Cardiac fibroblast (primary cell): ENCODE results near the gene ST6GALNAC6.

Experiments used
- DNase-seq, 2 donors: peaks; one replicate each; pipeline versions ENCODE4 v3.0.0 to v3.0.0-alpha.2; 2010; ENCODE audit warnings: low read depth in 2 of 2
- H3K4me3 ChIP-seq, 2 donors: replicated peaks in 1 of 2; 1 replicate in 1 of 2; 2 replicates in 1 of 2; pipeline ENCODE4 v1.5.1; 2011; ENCODE audit warnings: low read depth in 2 of 2, low read length in 2 of 2, mild to moderate bottlenecking in 2 of 2, moderate library complexity in 1 of 2
- TF ChIP-seq, protein P1 (sequence below): IDR thresholded peaks from one replicate; pipeline ENCODE4 v1.5.1; 2011; ENCODE audit warnings: low read depth, mild to moderate bottlenecking, low read length, inconsistent platforms

The ST6GALNAC6 gene

DNA sequence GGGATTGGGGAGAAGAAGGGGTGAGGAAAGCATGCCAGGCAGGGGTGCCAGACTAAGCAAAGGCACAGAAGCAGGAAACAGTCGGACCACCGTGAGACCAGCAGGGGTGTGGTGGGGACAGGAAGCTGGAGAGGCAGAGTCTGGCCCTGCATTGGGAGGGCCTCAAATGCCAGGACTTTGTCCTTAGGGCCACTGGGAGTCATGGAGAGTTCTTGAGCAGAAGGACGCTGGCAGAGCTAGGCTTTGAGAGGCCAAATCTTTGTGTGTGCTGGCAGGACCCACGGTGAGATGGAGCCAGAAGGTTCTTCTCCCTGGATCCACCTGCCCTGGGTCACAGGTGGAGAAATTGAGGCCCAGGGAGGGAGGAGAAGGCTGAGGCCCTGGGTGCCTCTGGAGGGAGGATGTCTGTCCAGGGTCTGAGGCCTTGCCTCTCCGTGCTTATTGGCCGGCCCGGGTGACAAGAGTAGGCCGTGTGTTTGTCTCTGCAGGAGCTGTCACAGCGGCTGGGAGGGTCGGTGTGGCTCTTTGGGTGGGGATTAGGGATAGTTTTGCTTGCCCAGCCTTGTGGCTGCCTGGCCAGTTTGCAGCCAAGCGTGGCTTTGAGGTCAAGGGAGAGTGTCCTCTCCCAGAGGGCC lies 43.2 kb downstream of the ST6GALNAC6 start:
- TF ChIP-seq, protein P1, sequence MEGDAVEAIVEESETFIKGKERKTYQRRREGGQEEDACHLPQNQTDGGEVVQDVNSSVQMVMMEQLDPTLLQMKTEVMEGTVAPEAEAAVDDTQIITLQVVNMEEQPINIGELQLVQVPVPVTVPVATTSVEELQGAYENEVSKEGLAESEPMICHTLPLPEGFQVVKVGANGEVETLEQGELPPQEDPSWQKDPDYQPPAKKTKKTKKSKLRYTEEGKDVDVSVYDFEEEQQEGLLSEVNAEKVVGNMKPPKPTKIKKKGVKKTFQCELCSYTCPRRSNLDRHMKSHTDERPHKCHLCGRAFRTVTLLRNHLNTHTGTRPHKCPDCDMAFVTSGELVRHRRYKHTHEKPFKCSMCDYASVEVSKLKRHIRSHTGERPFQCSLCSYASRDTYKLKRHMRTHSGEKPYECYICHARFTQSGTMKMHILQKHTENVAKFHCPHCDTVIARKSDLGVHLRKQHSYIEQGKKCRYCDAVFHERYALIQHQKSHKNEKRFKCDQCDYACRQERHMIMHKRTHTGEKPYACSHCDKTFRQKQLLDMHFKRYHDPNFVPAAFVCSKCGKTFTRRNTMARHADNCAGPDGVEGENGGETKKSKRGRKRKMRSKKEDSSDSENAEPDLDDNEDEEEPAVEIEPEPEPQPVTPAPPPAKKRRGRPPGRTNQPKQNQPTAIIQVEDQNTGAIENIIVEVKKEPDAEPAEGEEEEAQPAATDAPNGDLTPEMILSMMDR, result no peak
- no peak for DNase-seq
- no peak overlapping the region for H3K4me3 ChIP-seq

DNA sequence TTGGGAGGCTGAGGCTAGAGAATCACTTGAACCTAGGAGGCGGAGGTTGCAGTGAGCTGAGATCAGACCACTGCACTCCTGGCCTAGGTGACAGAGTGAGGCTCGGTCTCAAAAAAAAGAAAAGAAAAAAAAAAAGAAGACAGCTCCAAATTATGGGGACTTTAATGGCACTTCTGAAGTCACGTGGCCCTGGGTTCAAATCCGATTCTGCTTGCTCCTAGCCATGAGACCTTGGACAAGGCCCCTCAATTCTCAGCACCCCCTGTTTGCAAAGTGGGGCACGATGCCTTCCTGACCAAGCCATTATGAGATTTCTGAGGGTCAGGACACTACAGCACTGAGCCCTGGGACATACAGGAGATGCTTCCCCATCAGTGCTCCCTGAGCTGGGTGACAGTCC lies 43.9 kb downstream of the ST6GALNAC6 start:
- TF ChIP-seq, protein P1, result no peak
- DNase-seq, result no peak
- no peak overlapping the region for H3K4me3 ChIP-seq

DNA sequence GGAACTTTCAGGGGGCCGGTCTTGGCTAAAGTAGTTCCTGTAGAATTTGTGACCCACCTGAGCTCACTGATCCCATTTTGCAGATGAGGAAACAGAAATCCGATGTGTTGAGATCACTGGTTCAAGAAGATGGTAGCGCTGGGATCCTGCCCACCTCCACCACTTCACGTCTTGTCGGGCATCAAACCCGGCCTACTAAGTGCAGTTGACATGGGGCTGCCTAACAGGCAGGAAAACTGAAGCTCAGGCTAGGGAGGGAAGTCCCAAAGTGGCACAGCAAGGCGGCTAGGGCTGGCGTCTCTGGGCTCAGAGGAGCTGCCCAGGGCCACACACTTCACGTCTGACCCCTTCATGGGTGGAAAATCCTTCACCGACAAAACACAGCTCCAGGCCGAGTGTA lies 44.4 kb downstream of the ST6GALNAC6 start:
- DNase-seq, result no peak
- TF ChIP-seq, protein P1, result no peak
- no peak overlapping the region for H3K4me3 ChIP-seq

DNA sequence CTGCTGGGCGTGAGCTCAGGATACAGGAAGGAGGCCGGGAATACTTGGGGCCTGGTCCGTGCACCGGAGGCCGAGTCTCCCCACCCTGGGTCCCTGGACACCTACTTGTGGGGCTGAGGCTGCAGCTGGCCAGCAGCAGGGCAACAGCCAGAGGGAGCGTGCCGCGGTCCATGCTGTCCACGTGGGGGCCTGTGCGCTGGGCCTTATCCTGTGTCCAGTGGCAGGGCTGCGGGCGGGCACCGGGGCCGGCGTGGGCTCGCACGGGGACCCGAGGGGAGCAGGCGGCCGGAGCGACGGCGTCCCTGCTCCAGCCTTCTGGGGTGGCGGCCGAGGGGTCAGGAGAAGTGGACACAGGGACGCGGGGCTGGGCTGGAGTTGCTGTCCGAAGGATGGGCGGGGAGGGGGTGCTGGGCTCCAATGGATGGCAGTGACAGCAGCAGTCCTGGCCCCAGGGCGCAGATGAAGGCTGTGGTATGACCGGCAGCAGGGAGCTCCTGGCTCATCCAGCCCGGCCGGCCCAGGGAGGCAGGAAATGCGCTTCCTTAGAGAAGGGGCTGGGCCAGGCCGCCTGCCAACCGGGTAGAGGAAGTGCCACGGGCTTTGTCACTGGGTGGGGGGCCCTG lies 45.1 kb downstream of the ST6GALNAC6 start, which contains the start of gene ENG:
Gene ENG, minus strand, starts transcription at position 475 of the 623 bp plus-strand sequence. Its CDS starts 303 bp downstream, at position 172.
- peak; percentile 60 to 83 for DNase-seq
- H3K4me3 ChIP-seq, result peak within 1 kb of the TSS; percentile 85 to 86
- TF ChIP-seq, protein P1, result peak; percentile 17

DNA sequence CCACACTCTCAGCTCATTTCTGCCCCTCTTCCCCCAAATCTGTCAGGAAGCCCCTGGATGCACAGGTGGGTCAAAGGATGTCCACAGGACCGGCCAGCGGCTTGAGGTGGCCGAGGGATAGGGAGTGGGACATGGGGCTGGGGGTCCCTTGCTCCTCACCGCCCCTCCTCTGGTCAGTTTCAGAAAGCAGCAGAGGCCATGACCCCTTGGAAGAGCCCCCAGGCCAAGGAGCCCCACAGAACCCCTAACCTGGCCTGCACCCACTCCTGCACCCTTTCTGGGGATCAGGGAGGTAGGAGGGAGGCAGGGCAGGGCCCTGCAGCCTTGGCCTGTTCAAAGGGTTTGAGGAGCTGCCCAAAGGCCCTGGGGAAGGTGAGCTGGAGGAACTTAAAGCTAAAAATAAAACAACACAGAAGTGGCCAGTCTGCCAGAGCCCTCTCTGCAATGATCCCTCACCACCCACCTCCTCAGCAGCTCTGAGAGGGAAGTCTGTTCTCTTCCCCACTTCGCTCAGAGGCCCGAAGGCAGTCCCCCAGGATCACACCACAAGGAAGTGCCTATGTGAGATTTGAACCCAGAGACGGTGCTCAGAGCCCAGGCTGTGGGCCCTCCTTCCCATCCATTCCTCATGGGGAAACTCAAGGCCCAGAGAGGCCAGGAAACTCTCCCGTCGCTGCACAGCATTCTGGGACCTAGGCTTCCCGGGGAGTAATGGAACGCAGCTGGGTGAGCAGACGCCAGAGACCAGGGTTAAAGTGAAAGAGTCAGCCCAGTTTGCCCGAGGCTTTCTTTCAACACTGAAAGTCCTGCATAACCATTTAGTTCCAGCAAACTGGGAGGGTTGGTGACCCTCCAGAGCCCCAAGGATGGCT lies 45.9 kb downstream of the ST6GALNAC6 start:
- TF ChIP-seq, protein P1, result no peak
- H3K4me3 ChIP-seq, result peak overlapping the region; percentile 85 to 86
- peak in 1 of 2 donors; percentile 39 for DNase-seq

DNA sequence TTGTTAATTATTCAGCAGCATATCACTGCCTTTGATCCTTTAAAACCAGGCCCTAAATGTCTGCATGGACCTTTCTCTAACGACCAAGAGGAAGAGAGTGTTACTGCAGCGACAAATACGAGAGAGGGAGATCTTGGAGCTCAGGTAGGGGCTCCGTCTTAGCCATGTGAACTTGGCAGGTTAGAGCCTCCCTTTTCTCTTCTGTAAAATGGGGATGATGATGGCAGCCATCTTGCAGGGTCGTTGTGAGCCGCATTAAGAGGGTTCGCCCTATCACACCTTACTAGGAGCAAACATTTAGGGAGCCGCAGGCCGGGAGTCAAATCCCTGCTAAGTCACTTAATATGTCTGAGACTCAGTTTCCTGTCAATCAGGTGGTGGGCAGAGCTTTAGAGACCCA lies 46.6 kb downstream of the ST6GALNAC6 start:
- TF ChIP-seq, protein P1, result no peak
- H3K4me3 ChIP-seq, result peak overlapping the region; percentile 85 to 86
- DNase-seq, result no peak
